Measurements from ENCODE around the gene PIGS. TPM values are rescaled to one million over a fixed set of nuclear protein-coding genes. Genes with fewer than 3 reads are reported as not detected.

The PIGS gene
- total RNA-seq, 1 donor from 2014 or later = 71.5 TPM

GRCh38 chr17:28528327-28529012 is 42.9 kb downstream of the PIGS start:
- Mint-ChIP-seq H3K27me3 (ENCODE audit: low read depth, unreplicated experiment) (peaks cover 25% of the 10 kb centered on the region), H3K36me3 (ENCODE audit: low read depth, unreplicated experiment) (no peaks in the 10 kb centered on the region), H3K4me1 (ENCODE audit: low read depth, unreplicated experiment) (peaks cover 12% of the 10 kb centered on the region), H3K27ac (ENCODE audit: unreplicated experiment) (no peak overlapping the region), H3K9me3 (ENCODE audit: unreplicated experiment) (no peaks in the 10 kb centered on the region), H3K4me3 (ENCODE audit: unreplicated experiment) (no peak overlapping the region)
- H3K4me2 ChIP-seq (ENCODE audit: low read length) = no peak overlapping the region
- no peak for TF ChIP-seq EZH2 (IDR thresholded peaks at IDR 0.05; ENCODE audit: insufficient read depth, low read length)
- TF ChIP-seq CTCF (IDR thresholded peaks at IDR 0.05; ENCODE audit: insufficient read depth, low read depth, low read length) = no peak
- no peaks in the 10 kb centered on the region for H3K79me2 ChIP-seq (ENCODE audit: insufficient read depth, low read length)
- H3K27me3 ChIP-seq (ENCODE audit: insufficient read depth, low read length) = peaks cover 5% of the 10 kb centered on the region
- H3K27ac ChIP-seq (ENCODE audit: low read depth, low read length) = no peak overlapping the region
- no peak for DNase-seq (ENCODE audit: low read depth)
- H3K4me3 ChIP-seq (ENCODE audit: insufficient read depth, low read depth, low read length) = no peak overlapping the region
- no peak overlapping the region for H2AFZ ChIP-seq (ENCODE audit: low read depth, low read length)
- H3K9me3 ChIP-seq (ENCODE audit: insufficient read depth, low read depth, low read length) = no peaks in the 10 kb centered on the region
- H4K20me1 ChIP-seq (ENCODE audit: insufficient read depth, low read length) = no peaks in the 10 kb centered on the region
- FAIRE-seq = no peak
- no peak overlapping the region for H3K9ac ChIP-seq (ENCODE audit: low read length)
- H3K4me1 ChIP-seq (ENCODE audit: insufficient read depth, low read length) = peaks cover 15% of the 10 kb centered on the region
- H3K36me3 ChIP-seq (ENCODE audit: insufficient read depth, low read length) = no peaks in the 10 kb centered on the region

- Mint-ChIP-seq H3K27me3 (ENCODE audit: low read depth, unreplicated experiment) (peaks cover 28% of the 10 kb centered on the region), H3K36me3 (ENCODE audit: low read depth, unreplicated experiment) (no peaks in the 10 kb centered on the region), H3K4me1 (ENCODE audit: low read depth, unreplicated experiment) (peaks cover 12% of the 10 kb centered on the region), H3K4me3 (ENCODE audit: unreplicated experiment) (no peak overlapping the region), H3K27ac (ENCODE audit: unreplicated experiment) (no peak overlapping the region), H3K9me3 (ENCODE audit: unreplicated experiment) (no peaks in the 10 kb centered on the region)
- Histone ChIP-seq H3K4me3 (ENCODE audit: insufficient read depth, low read depth, low read length) (no peak overlapping the region), H2AFZ (ENCODE audit: low read depth, low read length) (no peak overlapping the region), H3K27me3 (ENCODE audit: insufficient read depth, low read length) (peaks cover 5% of the 10 kb centered on the region), H4K20me1 (ENCODE audit: insufficient read depth, low read length) (no peaks in the 10 kb centered on the region), H3K9ac (ENCODE audit: low read length) (no peak overlapping the region), H3K36me3 (ENCODE audit: insufficient read depth, low read length) (no peaks in the 10 kb centered on the region), H3K4me1 (ENCODE audit: insufficient read depth, low read length) (peaks cover 14% of the 10 kb centered on the region), H3K79me2 (ENCODE audit: insufficient read depth, low read length) (no peaks in the 10 kb centered on the region), H3K9me3 (ENCODE audit: insufficient read depth, low read depth, low read length) (no peaks in the 10 kb centered on the region), H3K4me2 (ENCODE audit: low read length) (no peak overlapping the region), H3K27ac (ENCODE audit: low read depth, low read length) (no peak overlapping the region)
- FAIRE-seq (no peak), DNase-seq (ENCODE audit: low read depth) (no peak)
- TF ChIP-seq CTCF (IDR thresholded peaks at IDR 0.05; ENCODE audit: insufficient read depth, low read depth, low read length) (no peak), EZH2 (IDR thresholded peaks at IDR 0.05; ENCODE audit: insufficient read depth, low read length) (no peak)
Observed at GRCh38 chr17:28527859-28528258, 43.5 kb downstream of the PIGS start.

GRCh38 chr17:28527181-28527681 is 44.1 kb downstream of the PIGS start:
- Histone ChIP-seq H3K9ac (ENCODE audit: low read length) (no peak overlapping the region), H3K9me3 (ENCODE audit: insufficient read depth, low read depth, low read length) (no peaks in the 10 kb centered on the region), H3K4me1 (ENCODE audit: insufficient read depth, low read length) (peaks cover 10% of the 10 kb centered on the region), H3K27ac (ENCODE audit: low read depth, low read length) (no peak overlapping the region), H4K20me1 (ENCODE audit: insufficient read depth, low read length) (no peaks in the 10 kb centered on the region), H2AFZ (ENCODE audit: low read depth, low read length) (no peak overlapping the region), H3K4me2 (ENCODE audit: low read length) (no peak overlapping the region), H3K79me2 (ENCODE audit: insufficient read depth, low read length) (no peaks in the 10 kb centered on the region), H3K36me3 (ENCODE audit: insufficient read depth, low read length) (no peaks in the 10 kb centered on the region), H3K27me3 (ENCODE audit: insufficient read depth, low read length) (peaks cover 5% of the 10 kb centered on the region), H3K4me3 (ENCODE audit: insufficient read depth, low read depth, low read length) (no peak overlapping the region)
- Mint-ChIP-seq H3K27ac (ENCODE audit: unreplicated experiment) (no peak overlapping the region), H3K4me3 (ENCODE audit: unreplicated experiment) (peak overlapping the region; percentile 5), H3K27me3 (ENCODE audit: low read depth, unreplicated experiment) (peaks cover 29% of the 10 kb centered on the region), H3K4me1 (ENCODE audit: low read depth, unreplicated experiment) (peaks cover 12% of the 10 kb centered on the region), H3K9me3 (ENCODE audit: unreplicated experiment) (no peaks in the 10 kb centered on the region), H3K36me3 (ENCODE audit: low read depth, unreplicated experiment) (no peaks in the 10 kb centered on the region)
- no peak for TF ChIP-seq CTCF (IDR thresholded peaks at IDR 0.05; ENCODE audit: insufficient read depth, low read depth, low read length)
- FAIRE-seq (no peak), DNase-seq (ENCODE audit: low read depth) (no peak)
